Measurements from ENCODE around the gene PRKCB.

PRKCB gene

DNA sequence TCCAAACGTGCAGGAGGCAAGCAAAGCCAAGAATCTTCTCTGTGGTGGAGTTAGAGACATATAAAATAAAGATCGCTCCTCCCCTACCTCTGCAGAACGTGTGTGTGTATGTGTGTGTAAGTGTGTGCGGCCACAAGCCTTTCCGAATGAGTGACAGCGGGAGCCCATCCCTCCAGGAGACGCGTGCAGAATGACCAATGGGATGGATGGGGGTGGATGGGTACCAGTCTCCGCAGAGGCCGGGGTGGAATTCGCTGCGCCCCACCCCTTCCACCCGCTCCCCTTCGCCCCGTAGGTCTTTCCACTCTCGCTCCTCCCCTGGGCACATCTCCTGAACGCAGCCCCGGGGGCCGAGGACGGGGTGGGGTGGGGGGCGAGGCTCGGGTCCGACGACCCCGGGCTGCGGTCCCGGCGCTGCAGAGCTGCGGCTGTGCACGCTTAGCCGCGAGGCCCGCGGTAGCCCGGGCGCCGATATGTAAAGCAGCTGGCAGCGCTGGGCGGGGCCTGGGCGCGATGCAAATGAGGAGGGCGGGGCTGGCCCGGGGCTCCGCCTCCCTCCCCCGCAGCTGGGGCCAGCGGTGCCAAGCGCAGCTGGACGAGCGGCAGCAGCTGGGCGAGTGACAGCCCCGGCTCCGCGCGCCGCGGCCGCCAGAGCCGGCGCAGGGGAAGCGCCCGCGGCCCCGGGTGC lies at the start of gene PRKCB:
TSS of gene PRKCB (plus strand) at position 594 of the 688 bp plus-strand sequence.
- peak in 55 of 56 donors; percentile 28 to 90 (median 75) for DNase-seq

- no peak for DNase-seq
Measured at GRCh38 chr16:23786964-23787561, 48.7 kb upstream of the PRKCB start.

DNA sequence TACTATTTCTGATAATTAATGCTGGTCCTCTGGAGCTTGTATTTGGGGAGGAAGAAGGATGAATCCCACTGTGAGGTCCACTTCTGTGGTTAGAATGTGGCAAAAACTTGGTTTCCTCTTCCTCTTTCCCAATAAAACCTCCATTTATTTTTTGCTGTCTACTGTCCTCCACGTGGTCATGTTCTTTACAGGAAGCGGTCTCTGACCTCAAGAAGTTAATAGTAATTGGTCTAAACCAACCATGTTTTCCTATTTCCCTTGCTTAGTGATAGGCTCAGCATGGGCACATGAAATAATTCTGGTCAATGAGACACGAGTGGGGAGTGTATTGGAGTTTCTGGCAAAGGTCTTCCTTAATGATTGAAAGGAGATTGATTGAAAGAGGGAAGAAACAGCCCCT lies 47.1 kb upstream of the PRKCB start:
- no peak for DNase-seq

GRCh38 chr16:23795378-23795777 lies 40.4 kb upstream of the PRKCB start:
- no peak for DNase-seq

DNA sequence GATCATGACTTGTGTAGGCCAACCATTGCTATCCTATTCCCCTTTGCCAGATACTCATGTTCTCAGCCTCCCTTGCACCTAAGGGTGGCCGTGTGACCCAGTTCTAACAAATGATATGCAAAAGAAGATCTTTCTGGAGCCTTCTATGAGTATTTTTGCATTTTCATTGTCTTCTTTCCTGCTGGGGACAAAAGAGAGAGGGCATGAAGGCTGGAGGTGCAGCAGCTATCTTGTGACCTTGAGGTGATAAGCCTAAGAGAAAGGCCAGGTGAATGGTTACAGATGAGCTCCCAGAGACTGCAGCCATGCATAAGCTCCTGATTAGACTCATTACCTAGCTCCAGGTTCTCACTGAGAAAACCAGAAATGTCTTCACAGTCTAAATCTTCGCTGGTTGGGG lies 38.8 kb upstream of the PRKCB start:
- no peak for DNase-seq

- DNase-seq: peak in 52 of 56 donors; percentile 0 to 87 (median 36)
Measured at GRCh38 chr16:23801378-23801777, 34.4 kb upstream of the PRKCB start.

- no peak for DNase-seq
Measured at GRCh38 chr16:23802776-23803175, 33.0 kb upstream of the PRKCB start.

- peak in 37 of 56 donors; percentile 0 to 67 (median 12) for DNase-seq
Measured at GRCh38 chr16:23803591-23804123, 32.1 kb upstream of the PRKCB start.

GRCh38 chr16:23807028-23807427 lies 28.8 kb upstream of the PRKCB start:
- peak in 3 of 56 donors; percentile 1 to 3 (median 1) for DNase-seq

- DNase-seq: no peak
Measured at GRCh38 chr16:23821467-23821866, 14.3 kb upstream of the PRKCB start.

DNA sequence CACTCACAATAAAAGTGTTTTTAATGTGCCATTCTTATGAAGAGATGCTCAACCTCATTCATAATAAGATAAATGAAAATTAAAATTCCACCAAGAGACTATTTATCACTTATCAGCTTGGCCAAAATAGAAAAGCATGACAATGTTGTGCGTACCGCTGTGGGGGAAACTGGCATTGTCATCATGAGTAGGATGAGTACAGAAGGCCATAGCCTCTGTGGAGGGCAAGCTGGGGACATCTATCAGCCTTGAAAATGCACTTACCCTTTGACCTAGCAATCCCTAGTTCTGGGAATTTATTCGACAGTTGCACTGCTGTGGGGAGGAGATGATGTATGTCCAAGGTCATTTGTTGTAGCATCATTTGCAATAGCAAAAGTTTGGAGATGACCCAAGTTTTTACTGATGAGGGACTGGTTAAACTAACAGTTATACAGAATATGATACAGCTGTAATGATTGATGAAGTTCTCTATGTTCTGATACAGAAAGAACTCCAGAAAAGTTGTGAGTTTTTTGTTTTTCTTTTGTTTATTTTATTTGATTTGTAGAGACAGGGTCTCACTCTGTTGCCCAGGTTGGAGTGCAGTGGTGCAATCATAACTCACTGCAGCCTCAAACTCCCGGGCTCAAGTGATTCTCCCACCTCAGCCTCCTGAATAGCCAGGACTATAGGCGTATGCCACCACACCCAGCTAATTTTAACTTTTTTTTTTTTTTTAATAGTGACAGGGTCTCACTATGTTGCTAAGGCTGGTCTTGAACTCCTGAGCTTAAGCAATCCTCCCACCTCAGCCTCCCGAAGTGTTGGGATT lies 13.7 kb upstream of the PRKCB start:
- DNase-seq: no peak

DNA sequence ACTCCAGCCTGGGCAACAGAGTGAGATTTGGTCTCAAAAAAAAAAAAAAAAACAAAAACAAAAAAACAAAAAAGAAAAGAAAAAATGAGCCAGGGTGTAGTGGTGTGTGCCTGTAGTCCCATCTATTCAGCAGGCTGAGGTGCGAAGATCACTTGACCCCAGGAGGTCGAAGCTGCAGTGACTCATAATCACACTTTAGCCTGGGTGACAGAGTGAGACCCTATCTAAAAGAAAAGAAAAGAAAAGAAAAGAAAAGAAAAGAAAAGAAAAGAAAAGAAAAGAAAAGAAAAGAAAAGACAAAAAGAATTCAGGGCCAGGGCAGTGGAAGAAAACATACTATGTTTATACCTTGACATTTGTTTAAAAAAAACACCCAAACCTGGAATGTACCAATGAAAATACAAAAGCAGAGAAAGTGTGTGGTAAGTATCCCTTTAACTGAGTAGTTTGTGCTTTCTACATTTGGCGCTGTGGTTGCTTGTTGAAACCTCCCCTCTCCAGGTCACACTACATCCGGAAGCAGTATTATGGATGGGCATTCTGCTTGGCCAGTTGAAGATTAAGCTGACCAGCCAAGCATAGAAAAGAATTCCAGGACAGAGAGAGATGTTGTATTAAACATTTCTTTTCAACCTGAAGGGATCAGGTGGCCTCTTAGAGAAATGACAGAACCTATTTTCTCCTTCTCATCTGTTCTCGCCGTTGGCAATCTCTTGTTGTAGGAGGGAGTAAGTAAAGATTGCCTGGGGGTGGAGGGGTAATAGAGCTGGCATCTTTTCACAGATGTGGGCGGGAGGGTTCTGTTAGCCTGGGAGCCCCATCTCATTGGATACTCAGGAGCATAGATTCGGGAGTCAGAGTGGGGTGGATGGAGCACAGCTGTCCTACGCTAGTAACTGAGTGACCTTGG lies 12.1 kb upstream of the PRKCB start:
- no peak for DNase-seq

DNA sequence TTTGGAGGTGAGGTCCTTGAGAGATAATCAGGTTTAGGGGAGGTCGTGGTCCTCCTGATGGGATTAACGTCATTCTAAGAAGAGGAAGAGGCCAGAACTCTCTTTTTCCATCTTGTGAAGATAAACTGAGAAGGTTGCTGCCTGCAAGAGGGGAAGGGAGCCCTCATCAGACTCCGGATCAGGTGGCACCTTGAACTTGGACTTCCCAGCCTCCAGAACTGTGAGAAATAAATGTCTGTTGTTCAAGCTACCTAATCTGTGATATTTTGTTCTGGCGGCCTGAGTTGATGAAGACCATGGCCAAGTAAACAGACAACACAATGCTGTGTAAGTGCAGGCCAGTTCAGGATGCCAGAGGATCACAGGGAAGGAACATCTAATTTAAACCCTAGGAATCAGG lies 10.9 kb upstream of the PRKCB start:
- DNase-seq: no peak

GRCh38 chr16:23826528-23827045 lies 9.2 kb upstream of the PRKCB start:
- no peak for DNase-seq

DNA sequence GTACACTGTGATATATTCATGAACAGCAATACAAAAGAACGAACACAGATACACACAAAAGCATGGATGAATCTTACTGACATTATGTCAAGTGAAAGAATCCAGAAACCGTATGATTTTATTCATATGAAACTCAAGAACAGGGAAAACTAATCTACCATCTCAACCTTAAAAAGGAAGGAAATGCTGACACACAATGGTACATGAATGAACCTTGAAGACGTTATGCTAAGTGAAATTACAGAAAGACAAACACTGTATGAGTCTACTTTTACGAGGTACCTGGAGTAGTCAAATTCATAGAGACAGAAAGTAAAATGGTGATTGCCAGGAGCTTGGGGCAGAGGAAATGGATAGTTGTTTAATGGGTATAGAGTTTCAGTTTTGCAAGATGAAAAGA lies 8.7 kb upstream of the PRKCB start:
- DNase-seq: no peak

GRCh38 chr16:23829454-23829853 lies 6.3 kb upstream of the PRKCB start:
- no peak for DNase-seq

DNA sequence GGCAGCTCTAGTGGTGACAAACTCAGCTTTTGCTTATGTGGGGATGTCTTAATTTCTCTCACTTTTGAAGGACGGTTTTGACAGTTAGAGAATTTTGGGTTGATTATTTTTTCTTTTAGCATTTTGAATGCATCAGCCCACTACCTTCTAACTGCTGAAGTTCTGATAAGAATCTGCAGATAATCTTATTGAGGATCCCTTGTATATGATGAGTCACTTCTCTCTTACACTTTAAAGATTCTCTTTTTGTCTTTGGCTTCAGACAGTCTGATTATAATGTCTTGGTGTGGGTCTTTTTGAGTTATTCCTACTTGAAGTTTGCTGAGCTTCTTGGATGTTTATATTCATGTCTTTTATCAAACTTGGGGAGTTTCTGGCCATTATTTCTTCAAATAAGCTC lies 5.5 kb upstream of the PRKCB start:
- no peak for DNase-seq

DNA sequence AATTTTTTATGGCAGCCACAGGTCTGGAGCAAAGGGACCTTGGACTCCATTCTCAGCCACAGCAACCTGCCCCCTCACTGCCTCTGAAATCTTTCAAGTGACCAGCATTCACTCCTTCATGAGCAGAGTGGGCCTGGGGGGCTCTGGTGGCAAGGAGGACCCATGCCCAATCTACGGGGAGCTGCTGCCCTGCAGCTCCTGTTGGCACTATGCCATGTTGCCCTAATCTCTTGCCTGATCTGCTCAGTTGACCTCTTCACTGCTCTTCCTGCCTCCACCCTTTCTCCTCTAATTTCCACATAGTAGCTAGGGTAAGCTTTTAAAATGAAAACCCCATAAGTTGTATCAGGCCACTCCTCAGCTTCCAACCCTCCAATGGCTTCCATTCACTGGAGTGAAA lies 2.9 kb upstream of the PRKCB start:
- DNase-seq: no peak

DNA sequence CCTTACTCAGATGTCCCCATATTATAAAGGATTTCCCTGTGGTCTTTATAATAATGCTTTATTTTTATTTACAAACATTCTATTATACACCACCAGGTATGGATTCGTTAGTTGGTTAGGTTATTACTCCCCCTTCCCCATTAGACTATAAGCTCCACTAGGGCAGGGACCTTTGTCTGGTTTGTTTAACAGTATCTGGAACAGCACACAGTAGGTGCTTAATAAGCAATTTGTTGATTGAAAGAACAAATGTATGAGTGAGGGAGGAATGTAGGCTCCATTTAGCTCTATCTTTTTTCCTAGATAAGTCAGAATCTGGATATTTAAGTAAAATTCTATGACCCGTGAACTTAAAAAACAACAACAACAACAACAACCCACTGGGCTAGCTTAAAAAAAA lies 2.3 kb upstream of the PRKCB start:
- no peak for DNase-seq

GRCh38 chr16:23833960-23834685 lies 1.7 kb upstream of the PRKCB start:
- no peak for DNase-seq

Data from amygdala (tissue), 56 donors.